ENCODE data around the gene ANO3. TPM values are rescaled to one million over a fixed set of nuclear protein-coding genes. Genes with fewer than 3 reads are reported as not detected.

Gene ANO3
- total and polyA plus RNA-seq, 2 donors (not counting 3 experiments of a cell fraction or from before 2014, with no cell fraction given): not detected

- CTCF ChIA-PET: no interaction called here
- dilution Hi-C loops (cut with MboI; ENCODE audit: extremely low pct_ligation_motif_present, low sequenced_read_pairs) (no loop called here), intact Hi-C loops (cut with micrococcal nuclease) (no loop called here)
- Histone ChIP-seq H3K9me3 (replicated peaks; ENCODE audit: control insufficient read depth, insufficient read depth, low read length) (no peaks in the 10 kb centered on the region), H2AFZ (ENCODE audit: low read depth, low read length) (no peak overlapping the region), H3K36me3 (ENCODE audit: control insufficient read depth in 2 of 2, extremely low read depth in 1 of 2, insufficient read depth in 2 of 2, low read length in 2 of 2) (no peaks in the 10 kb centered on the region), H3K4me1 (ENCODE audit: control insufficient read depth, extremely low read depth, insufficient read depth, low read length) (no peaks in the 10 kb centered on the region), H3K9ac (replicated peaks; ENCODE audit: extremely low read depth, insufficient read depth, low read length) (no peak overlapping the region), H4K20me1 (replicated peaks; ENCODE audit: control insufficient read depth, extremely low read depth, insufficient read depth, low read length) (no peaks in the 10 kb centered on the region), H3K9me1 (replicated peaks; ENCODE audit: control insufficient read depth, extremely low read depth, insufficient read depth, low read length) (no peaks in the 10 kb centered on the region), H3K79me2 (ENCODE audit: control insufficient read depth, insufficient read depth, low read length) (no peaks in the 10 kb centered on the region), H3K27ac (ENCODE audit: insufficient read depth, low read depth, low read length) (no peak overlapping the region), H3K4me2 (ENCODE audit: insufficient read depth, low read length) (no peak overlapping the region), H3K4me3 (replicated peaks in 1 of 3; ENCODE audit: insufficient read depth in 1 of 3, low read depth in 1 of 3, low read length in 3 of 3) (no peak overlapping the region), H3K27me3 (ENCODE audit: control insufficient read depth in 2 of 2, insufficient read depth in 2 of 2, low read length in 2 of 2) (no peaks in the 10 kb centered on the region)
- TF ChIP-seq GATA2 (IDR thresholded peaks at IDR 0.05; ENCODE audit: insufficient read depth, insufficient read length, low read depth, low read length) (no peak), POLR2AphosphoS5 (IDR thresholded peaks at IDR 0.05; ENCODE audit: insufficient read depth, low read depth, low read length) (no peak), EZH2 (IDR thresholded peaks at IDR 0.05; ENCODE audit: borderline replicate concordance, low read depth, low read length, severe bottlenecking) (no peak), CTCF (IDR thresholded peaks at IDR 0.05; ENCODE audit: extremely low read depth in 1 of 2, insufficient read depth in 1 of 2, low read depth in 1 of 2, low read length in 2 of 2) (no peak), POLR2A (IDR thresholded peaks at IDR 0.05; ENCODE audit: low read depth, low read length) (no peak), MYC (IDR thresholded peaks at IDR 0.05; ENCODE audit: low read depth, low read length) (no peak), JUN (IDR thresholded peaks at IDR 0.05; ENCODE audit: borderline replicate concordance, insufficient read depth, insufficient read length, low read depth) (no peak), MAX (IDR thresholded peaks at IDR 0.05; ENCODE audit: insufficient read depth, insufficient read length) (no peak), FOS (IDR thresholded peaks at IDR 0.05; ENCODE audit: borderline replicate concordance, insufficient read depth, low read length) (no peak)
- POLR2A ChIA-PET: no interaction called here
- BruUV-seq (replicated peaks): no TSS peak
- FAIRE-seq: no peak
- no peak for DNase-seq (ENCODE audit: low read depth, low spot score)
Observed at GRCh38 chr11:26710489-26710888, 378.6 kb downstream of the ANO3 start.

All from endothelial cell of umbilical vein (primary cell).